K562 (cell line): ENCODE data around the gene CD79A. TPM values are rescaled to one million over a fixed set of nuclear protein-coding genes. Genes with fewer than 3 reads are reported as not detected.

Source experiments
- ATAC-seq: fragments of 200-7000 bp; cut with Tn5 transposase; 3 replicates; pipeline ENCODE4 v1.9.1; 2020; ENCODE audit warnings: moderate library complexity
- BruUV-seq: library from RNA; stranded (reverse); fragments of 400-500 nt; replicated peaks from 2 replicates; lab custom pipeline; 2021; lab: Mats Ljungman, UMichigan
- CTCF ChIA-PET: fragments of 300-600 bp; formaldehyde crosslinking; extraction: SDS; loops from one replicate; lab custom pipeline; 2021; ENCODE audit warnings: low intra/inter-chr PET ratio; lab: Yijun Ruan, JAX
- POLR2A ChIA-PET: fragments of 300-600, 350-650 bp; sonication (Branson Sonifier 250); formaldehyde crosslinking; extraction: SDS; loops from one replicate; lab custom pipeline; 2021; ENCODE audit warnings: antibody characterized with exemption, inconsistent platforms; lab: Yijun Ruan, JAX
- DNase-seq, 4 experiments: peaks; one replicate each; pipeline versions ENCODE4 v3.0.0 to v3.0.0-alpha.2; 2011 to 2018; ENCODE audit warnings: low spot score in 3 of 4, mixed read lengths in 3 of 4; ENCODE audit errors: extremely low read depth in 1 of 4
- FAIRE-seq: peaks from 2 replicates; lab custom pipeline; 2011; peaks lifted over from hg19 to GRCh38; lab: Jason Lieb, UNC
- H2AFZ ChIP-seq: 2 replicates; pipeline ENCODE4 v1.6.0; 2011; ENCODE audit warnings: low read depth, low read length, control low read depth, inconsistent platforms
- H3K27ac ChIP-seq: fragments of 200-600 bp; 3 replicates; pipeline ENCODE4 v1.8.0; 2011; ENCODE audit warnings: low read depth, mild to moderate bottlenecking, control low read depth, inconsistent platforms, low read length, moderate library complexity, mixed read lengths; ENCODE audit errors: extremely low read depth
- H3K27me3 ChIP-seq, 2 experiments: fragments of 300-600 bp in 1 of 2; 2 replicates in 1 of 2; 3 replicates in 1 of 2; pipeline versions ENCODE4 v1.6.0 to v1.8.0; 2011; ENCODE audit warnings: inconsistent platforms in 2 of 2, low read length in 2 of 2, mild to moderate bottlenecking in 1 of 2, mixed read lengths in 1 of 2, moderate library complexity in 1 of 2; ENCODE audit not compliant: control insufficient read depth in 2 of 2, insufficient read depth in 2 of 2
- H3K36me3 ChIP-seq: fragments of 300-600 bp; 3 replicates; pipeline ENCODE4 v1.8.0; 2011; ENCODE audit warnings: mild to moderate bottlenecking, low read length, inconsistent platforms; ENCODE audit not compliant: control insufficient read depth, insufficient read depth
- H3K4me1 ChIP-seq, 2 experiments: fragments of 200-600 bp in 1 of 2; replicated peaks in 1 of 2; 2 replicates in 1 of 2; 3 replicates in 1 of 2; pipeline versions ENCODE4 v1.5.1 to v1.8.0; 2011; ENCODE audit warnings: inconsistent platforms in 2 of 2, low read length in 2 of 2, mild to moderate bottlenecking in 1 of 2, mixed read lengths in 1 of 2, moderate library complexity in 1 of 2; ENCODE audit not compliant: control insufficient read depth in 2 of 2, insufficient read depth in 2 of 2
- H3K4me2 ChIP-seq: 2 replicates; pipeline ENCODE4 v1.6.1; 2011; ENCODE audit warnings: low read length, control low read depth, inconsistent platforms, mixed read lengths; ENCODE audit not compliant: insufficient read depth
- H3K4me3 ChIP-seq: fragments of 200-600 bp; sonication (generic), shearing (Covaris generic); 2 replicates; pipeline ENCODE4 v1.5.1; 2016; ENCODE audit warnings: control low read depth, inconsistent platforms
- H3K79me2 ChIP-seq: fragments of 200-600 bp; 3 replicates; pipeline ENCODE4 v1.8.0; 2011; ENCODE audit warnings: low read length, inconsistent platforms; ENCODE audit not compliant: control insufficient read depth, insufficient read depth
- H3K9ac ChIP-seq, 2 experiments: 2 replicates each; pipeline versions ENCODE4 v1.6.0 to v1.6.1; 2011; ENCODE audit warnings: low read depth in 2 of 2, low read length in 2 of 2, control low read depth in 1 of 2, inconsistent platforms in 1 of 2, mild to moderate bottlenecking in 1 of 2, mixed read lengths in 1 of 2; ENCODE audit not compliant: insufficient read depth in 1 of 2
- H3K9me1 ChIP-seq: one replicate; pipeline ENCODE4 v1.6.0; 2011; ENCODE audit warnings: inconsistent platforms, mild to moderate bottlenecking, low read length, moderate library complexity; ENCODE audit not compliant: control insufficient read depth, insufficient read depth
- H3K9me3 ChIP-seq: replicated peaks from 2 replicates; pipeline ENCODE4 v1.5.1; 2011; ENCODE audit warnings: low read depth, low read length, inconsistent platforms; ENCODE audit not compliant: control insufficient read depth, insufficient read depth
- H4K20me1 ChIP-seq: replicated peaks from 2 replicates; pipeline ENCODE4 v1.6.1; 2011; ENCODE audit warnings: low read length, inconsistent platforms, mixed read lengths; ENCODE audit not compliant: control insufficient read depth, insufficient read depth
- KLF1 ChIP-seq: fragments of 450-650 bp; IDR thresholded peaks from 2 replicates; pipeline ENCODE4 v1.6.1; 2016; ENCODE audit warnings: missing genetic modification characterization, missing compliant biosample characterization
- L3MBTL2 ChIP-seq: fragments of 450-650 bp; IDR thresholded peaks from 2 replicates; pipeline ENCODE4 v1.6.1; 2016; ENCODE audit warnings: mild to moderate bottlenecking, moderate library complexity
- WGBS: fragments of 100-300 bp; shearing (Covaris generic); methylation state at CpG from one replicate; pipeline ENCODE4 v1.1.6; 2016; ENCODE audit warnings: low coverage, mixed read lengths; ENCODE audit not compliant: insufficient coverage; ENCODE audit errors: missing lambda C conversion rate; 5-methylcytosine and 5-hydroxymethylcytosine counted together
- in situ Hi-C: fragments of 300-500 bp; cut with MboI; formaldehyde crosslinking; loops from 4 replicates; pipeline ENCODE4 v1.15.0; 2018; ENCODE audit warnings: inconsistent platforms, mixed read lengths
- intact Hi-C: fragments of 100-400 bp; cut with micrococcal nuclease; formaldehyde crosslinking; loops from 2 replicates; pipeline ENCODE4 v1.14.2; 2022
- polyA plus RNA-seq, 8 experiments: library from polyadenylated mRNA; depleted of rRNA in 4 of 8; stranded (reverse) in 5 of 8; unstranded in 3 of 8; fragments of >200 nt; fragmentation: Nextera tagmentation in 2 of 8; fragmentation: Illumina TruSeq in 1 of 8; extraction: Ambion mirVana in 2 of 8; extraction: Trizol in 1 of 8; gene quantifications; 2 replicates each; pipeline versions ENCODE4 v1.2.1 to v1.2.3, GENCODE V29; 2011 to 2014; ENCODE audit warnings: inconsistent platforms in 1 of 8, missing spikeins in 1 of 8
- total RNA-seq, 7 experiments: library from RNA; depleted of rRNA in 6 of 7; stranded (reverse); fragments of >200 nt in 6 of 7; fragmentation: Illumina TruSeq in 2 of 7; extraction: Trizol in 2 of 7; gene quantifications; 2 replicates each; pipeline versions ENCODE4 v1.2.1 to v1.2.3, GENCODE V29; 2011 to 2021; ENCODE audit warnings: low replicate concordance in 1 of 7
- TF ChIP-seq, protein P1 (sequence below): sonication (generic); formaldehyde crosslinking; IDR thresholded peaks from 2 replicates; pipeline ENCODE4 v1.8.1; 2023; ENCODE audit warnings: mild to moderate bottlenecking, missing genetic modification reagents

The CD79A gene
- total and polyA plus RNA-seq, 9 of the 15 experiments (the other 6 are each of a cell fraction or from before 2014, with no cell fraction given): 0.04 to 0.72 (median 0.17) TPM; not detected in 3

GRCh38 chr19:41844601-41845000 lies 32.5 kb upstream of the CD79A start, which contains the start of gene LYPD4 (continued):
- TF ChIP-seq, protein P1, sequence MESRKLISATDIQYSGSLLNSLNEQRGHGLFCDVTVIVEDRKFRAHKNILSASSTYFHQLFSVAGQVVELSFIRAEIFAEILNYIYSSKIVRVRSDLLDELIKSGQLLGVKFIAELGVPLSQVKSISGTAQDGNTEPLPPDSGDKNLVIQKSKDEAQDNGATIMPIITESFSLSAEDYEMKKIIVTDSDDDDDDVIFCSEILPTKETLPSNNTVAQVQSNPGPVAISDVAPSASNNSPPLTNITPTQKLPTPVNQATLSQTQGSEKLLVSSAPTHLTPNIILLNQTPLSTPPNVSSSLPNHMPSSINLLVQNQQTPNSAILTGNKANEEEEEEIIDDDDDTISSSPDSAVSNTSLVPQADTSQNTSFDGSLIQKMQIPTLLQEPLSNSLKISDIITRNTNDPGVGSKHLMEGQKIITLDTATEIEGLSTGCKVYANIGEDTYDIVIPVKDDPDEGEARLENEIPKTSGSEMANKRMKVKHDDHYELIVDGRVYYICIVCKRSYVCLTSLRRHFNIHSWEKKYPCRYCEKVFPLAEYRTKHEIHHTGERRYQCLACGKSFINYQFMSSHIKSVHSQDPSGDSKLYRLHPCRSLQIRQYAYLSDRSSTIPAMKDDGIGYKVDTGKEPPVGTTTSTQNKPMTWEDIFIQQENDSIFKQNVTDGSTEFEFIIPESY: peak; percentile 96
- TF ChIP-seq, all 486 proteins: peak for 5

GRCh38 chr19:41845001-41845050 lies 32.3 kb upstream of the CD79A start, which contains the start of gene DMRTC2:
TSS of gene DMRTC2 (plus strand) at chr19:41845042. CDS start at chr19:41847429, 2,387 bp downstream.
- Histone ChIP-seq H3K27ac (no peak within 1 kb of the TSS), H3K27me3 (no peaks in the 10 kb centered on the region), H3K4me3 (no peak within 1 kb of the TSS), H3K79me2 (no peaks in the 10 kb centered on the region), H3K9me1 (no peaks in the 10 kb centered on the region), H3K4me1 (peaks cover 22 to 31% of the 10 kb centered on the region in 2 experiments; a peak in 4 of 5 replicates), H3K9ac (no peak within 1 kb of the TSS), H3K9me3 (peaks cover 2% of the 10 kb centered on the region; the same call in 1 of the 2 replicates), H4K20me1 (no peaks in the 10 kb centered on the region), H3K4me2 (no peak within 1 kb of the TSS), H2AFZ (no peak within 1 kb of the TSS), H3K36me3 (no peaks in the 10 kb centered on the region)
- DNase-seq (no peak), ATAC-seq (no peak), FAIRE-seq (no peak)
- intact Hi-C loops (no loop called here), in situ Hi-C loops (no loop called here)
- BruUV-seq: no TSS peak
- CTCF ChIA-PET: no interaction called here
- WGBS: 87% methylated on average over 3 of the region's 3 CpGs
- POLR2A ChIA-PET: interaction anchor here (1.4 kb wide), 1 partner anchor 15 kb away, joined by 6 read pairs; the partner anchor contains the start of gene RPS19
- TF ChIP-seq L3MBTL2 (0 out of 2 replicates have a peak, but pooled peaks have one; percentile 1), KLF1 (no peak)
